Cardiac fibroblast (primary cell): ENCODE data around the gene COL13A1.
A peak's percentile ranks its signal among the peaks of the same experiment; 100 is the strongest.

Source experiments
- DNase-seq, 2 donors: peaks; one replicate each; pipeline versions ENCODE4 v3.0.0 to v3.0.0-alpha.2; 2010; ENCODE audit warnings: low read depth in 2 of 2
- H3K4me3 ChIP-seq, 2 donors: replicated peaks in 1 of 2; 1 replicate in 1 of 2; 2 replicates in 1 of 2; pipeline ENCODE4 v1.5.1; 2011; ENCODE audit warnings: low read depth in 2 of 2, low read length in 2 of 2, mild to moderate bottlenecking in 2 of 2, moderate library complexity in 1 of 2
- CTCF ChIP-seq: IDR thresholded peaks from one replicate; pipeline ENCODE4 v1.5.1; 2011; ENCODE audit warnings: low read depth, mild to moderate bottlenecking, low read length, inconsistent platforms

The COL13A1 gene

GRCh38 chr10:69963835-69964710 lies 162.4 kb downstream of the COL13A1 start:
- no peak for DNase-seq
- no peak for TF ChIP-seq CTCF
- H3K4me3 ChIP-seq = no peak overlapping the region

- TF ChIP-seq CTCF = no peak
- DNase-seq = no peak
Observed at GRCh38 chr10:69965086-69965485, 163.4 kb downstream of the COL13A1 start.

GRCh38 chr10:69965919-69966662 lies 164.4 kb downstream of the COL13A1 start:
- no peak for TF ChIP-seq CTCF
- no peak overlapping the region for H3K4me3 ChIP-seq
- no peak for DNase-seq

More at GRCh38 chr10:69965086-69965485, 163.4 kb downstream of the COL13A1 start:
- no peak overlapping the region for H3K4me3 ChIP-seq

- no peak overlapping the region for H3K4me3 ChIP-seq
- peak in 1 of 2 donors; percentile 18 for DNase-seq
- TF ChIP-seq CTCF = peak; percentile 1
Observed at GRCh38 chr10:69968830-69969229, 167.1 kb downstream of the COL13A1 start.

- DNase-seq = no peak
- H3K4me3 ChIP-seq = no peak overlapping the region
- TF ChIP-seq CTCF = no peak
Observed at GRCh38 chr10:69969977-69970376, 168.3 kb downstream of the COL13A1 start.

- no peak overlapping the region for H3K4me3 ChIP-seq
- DNase-seq = no peak
- no peak for TF ChIP-seq CTCF
Observed at GRCh38 chr10:69972981-69973397, 171.3 kb downstream of the COL13A1 start.
